SJCRH30 (cell line): Measurements from ENCODE around the gene ZNF778. TPM values are rescaled to one million over a fixed set of nuclear protein-coding genes. Genes with fewer than 3 reads are reported as not detected.
A peak's percentile ranks its signal among the peaks of the same experiment; 100 is the strongest.

ENCODE experiments used
- DNase-seq, 2 experiments: peaks; one replicate each; pipeline ENCODE4 v3.0.0-alpha.2; 2015 to 2020
- H3K27ac ChIP-seq: fragments of 250-450 bp; sonication (Bioruptor Pico); 2 replicates; pipeline ENCODE4 v1.5.1; 2020; ENCODE audit warnings: mild to moderate bottlenecking, moderate library complexity
- H3K27me3 ChIP-seq: fragments of 250-450 bp; sonication (Bioruptor Pico); 2 replicates; pipeline ENCODE4 v1.5.1; 2020; ENCODE audit warnings: mild to moderate bottlenecking, moderate library complexity
- H3K36me3 ChIP-seq: fragments of 250-450 bp; sonication (Bioruptor Pico); 2 replicates; pipeline ENCODE4 v1.5.1; 2020; ENCODE audit warnings: mild to moderate bottlenecking, moderate library complexity
- H3K4me1 ChIP-seq: fragments of 250-450 bp; sonication (Bioruptor Pico); 2 replicates; pipeline ENCODE4 v1.5.1; 2020; ENCODE audit warnings: mild to moderate bottlenecking, moderate library complexity
- H3K4me3 ChIP-seq: fragments of 250-450 bp; sonication (Bioruptor Pico); 2 replicates; pipeline ENCODE4 v1.5.1; 2020; ENCODE audit warnings: mild to moderate bottlenecking, moderate library complexity
- H3K9me3 ChIP-seq: fragments of 250-450 bp; sonication (Bioruptor Pico); replicated peaks from 2 replicates; pipeline ENCODE4 v1.5.1; 2020; ENCODE audit warnings: mild to moderate bottlenecking, moderate library complexity
- total RNA-seq: library from RNA; depleted of rRNA; stranded (reverse); fragments of >200 nt; shearing (Covaris generic); gene quantifications from 2 replicates; pipeline ENCODE4 v1.2.3, GENCODE V29; 2014; rRNA removed

The ZNF778 gene
- total RNA-seq: 24.1 and 33.5 TPM in 2 replicates

GRCh38 chr16:89217388-89218191 is at the start of gene ZNF778:
Gene ZNF778, plus strand, starts transcription at chr16:89217703. Its CDS starts 3,425 bp downstream, at chr16:89221128.
- peak; percentile 83 to 89 for DNase-seq
- H3K36me3 ChIP-seq: peaks cover 27% of the 10 kb centered on the region

GRCh38 chr16:89168381-89169189 is 48.9 kb upstream of the ZNF778 start:
- H3K27me3 ChIP-seq: no peaks in the 10 kb centered on the region; the same call in 1 of the 2 replicates
- H3K36me3 ChIP-seq: peaks cover 8% of the 10 kb centered on the region; the same call in 1 of the 2 replicates
- no peak overlapping the region for H3K27ac ChIP-seq
- H3K9me3 ChIP-seq: no peaks in the 10 kb centered on the region
- peaks cover 32% of the 10 kb centered on the region for H3K4me1 ChIP-seq
- H3K4me3 ChIP-seq: no peak overlapping the region
- peak; percentile 62 to 69 for DNase-seq

More at GRCh38 chr16:89217388-89218191, at the start of gene ZNF778:
- no peaks in the 10 kb centered on the region for H3K9me3 ChIP-seq
- H3K4me3 ChIP-seq: peak within 1 kb of the TSS; percentile 98
- H3K27me3 ChIP-seq: no peaks in the 10 kb centered on the region
- peaks cover 3% of the 10 kb centered on the region; the same call in 1 of the 2 replicates for H3K4me1 ChIP-seq
- peak within 1 kb of the TSS; percentile 75 for H3K27ac ChIP-seq

- Histone ChIP-seq H3K27me3 (no peaks in the 10 kb centered on the region; the same call in 1 of the 2 replicates), H3K4me1 (peaks cover 44% of the 10 kb centered on the region), H3K36me3 (peaks cover 20% of the 10 kb centered on the region), H3K9me3 (no peaks in the 10 kb centered on the region), H3K4me3 (no peak overlapping the region), H3K27ac (no peak overlapping the region)
- DNase-seq: no peak
Observed at GRCh38 chr16:89169778-89170177, 47.7 kb upstream of the ZNF778 start.

DNA sequence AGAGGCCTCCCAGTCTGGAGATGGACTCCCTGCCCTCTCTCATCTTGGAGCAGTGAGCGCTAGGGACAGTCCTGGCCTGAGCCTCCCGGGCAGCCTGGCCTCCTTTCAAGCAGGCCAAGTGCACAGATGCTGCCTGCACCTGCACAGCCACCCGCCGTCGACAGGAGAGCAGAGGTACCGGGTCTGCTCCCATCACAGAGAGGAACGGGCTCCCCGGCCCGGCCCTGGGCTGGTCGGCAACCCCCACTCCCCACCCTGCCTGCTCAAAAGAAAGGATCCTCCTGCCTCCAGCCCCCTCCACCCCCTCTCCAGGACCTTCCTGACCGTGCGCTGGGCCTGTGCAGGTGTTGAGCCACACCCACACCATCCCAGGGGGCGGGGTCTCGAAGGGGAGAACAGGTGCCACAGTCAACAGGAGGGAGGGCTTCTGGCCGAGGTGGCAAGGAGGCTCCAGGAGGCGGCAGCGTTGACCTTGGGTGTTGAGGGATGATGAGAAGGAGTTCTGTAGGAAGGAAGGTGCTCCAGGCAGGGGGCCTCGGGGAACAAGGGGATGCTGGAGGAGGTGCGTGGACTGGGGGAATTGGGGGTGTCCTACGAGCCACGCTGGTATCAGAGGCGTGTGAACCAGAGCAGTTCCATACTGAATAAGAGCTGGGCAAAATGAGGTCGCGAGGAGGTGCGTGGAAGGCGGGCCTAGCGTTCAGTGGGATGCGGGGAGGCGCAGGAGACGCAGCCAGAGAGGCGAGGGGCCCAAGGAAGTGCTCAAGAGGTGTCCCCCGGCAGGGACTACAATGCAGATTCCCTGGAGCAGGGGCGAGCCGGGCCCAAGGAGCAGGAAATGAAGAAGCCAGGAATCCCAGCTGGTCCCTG is 46.9 kb upstream of the ZNF778 start:
- Histone ChIP-seq H3K4me3 (peak overlapping the region; percentile 50), H3K9me3 (no peaks in the 10 kb centered on the region), H3K27ac (no peak overlapping the region), H3K4me1 (peaks cover 52% of the 10 kb centered on the region), H3K27me3 (no peaks in the 10 kb centered on the region; the same call in 1 of the 2 replicates), H3K36me3 (peaks cover 28% of the 10 kb centered on the region)
- peak; percentile 63 to 65 for DNase-seq

DNA sequence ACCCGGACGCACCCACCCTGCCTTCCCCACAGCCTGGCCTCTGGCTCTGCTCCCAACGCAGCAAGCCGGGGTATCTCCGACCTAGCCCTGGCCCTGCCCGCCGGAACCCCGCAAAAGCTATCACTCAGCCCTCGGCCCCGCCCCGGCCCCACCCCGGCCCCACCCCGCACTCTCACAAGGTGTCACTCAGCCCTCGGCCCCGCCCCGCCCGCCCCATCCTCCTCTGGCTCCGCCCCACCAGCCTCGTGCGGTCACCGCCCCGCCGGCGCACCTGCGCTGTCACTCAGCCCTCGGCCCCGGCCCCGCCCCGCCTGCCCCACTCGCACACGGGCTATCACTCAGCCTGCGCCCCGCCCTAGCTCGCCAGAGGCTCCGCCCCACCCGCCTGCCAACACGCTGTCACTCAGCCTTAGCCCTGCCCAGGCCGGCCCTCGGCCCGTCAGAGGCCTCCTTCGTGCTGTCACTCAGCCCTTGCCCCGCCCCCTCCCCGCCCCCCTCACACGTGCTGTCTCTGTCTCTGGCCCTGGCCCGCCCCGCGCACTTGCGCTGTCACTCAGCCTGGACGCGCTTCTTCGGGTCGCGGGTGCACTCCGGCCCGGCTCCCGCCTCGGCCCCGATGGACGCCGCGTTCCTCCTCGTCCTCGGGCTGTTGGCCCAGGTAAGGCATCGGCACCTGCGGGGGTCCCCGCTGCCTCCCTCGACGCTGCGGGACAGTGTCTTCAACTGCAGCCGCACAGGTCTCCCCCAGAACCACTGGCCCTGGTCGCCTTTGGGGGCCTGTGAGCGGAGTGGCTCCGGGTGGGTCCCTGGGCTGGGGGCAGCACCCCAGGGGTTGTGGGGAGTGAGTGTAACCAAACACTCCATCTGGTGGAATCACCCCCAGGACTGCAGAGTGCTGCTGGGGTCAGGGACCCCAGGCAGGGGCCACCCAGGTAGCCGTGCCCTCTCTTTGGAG is 46.0 kb upstream of the ZNF778 start, which contains the start of gene CDH15:
Gene CDH15, plus strand, starts transcription at position 533 of the 955 bp plus-strand sequence. Its CDS starts 84 bp downstream, at position 617.
- Histone ChIP-seq H3K9me3 (no peaks in the 10 kb centered on the region), H3K4me3 (peak within 1 kb of the TSS; percentile 98), H3K27me3 (no peaks in the 10 kb centered on the region; the same call in 1 of the 2 replicates), H3K36me3 (peaks cover 38% of the 10 kb centered on the region), H3K27ac (peak within 1 kb of the TSS; percentile 97), H3K4me1 (peaks cover 55% of the 10 kb centered on the region)
- DNase-seq: peak; percentile 100

GRCh38 chr16:89172171-89172527 is 45.4 kb upstream of the ZNF778 start:
- no peaks in the 10 kb centered on the region; the same call in 1 of the 2 replicates for H3K27me3 ChIP-seq
- peaks cover 43% of the 10 kb centered on the region for H3K36me3 ChIP-seq
- peaks cover 50% of the 10 kb centered on the region for H3K4me1 ChIP-seq
- H3K9me3 ChIP-seq: no peaks in the 10 kb centered on the region
- H3K27ac ChIP-seq: peak overlapping the region; percentile 97
- DNase-seq: peak in 1 of 2 experiments; percentile 49
- peak overlapping the region; percentile 98 for H3K4me3 ChIP-seq

- Histone ChIP-seq H3K9me3 (no peaks in the 10 kb centered on the region), H3K4me1 (peaks cover 48% of the 10 kb centered on the region), H3K36me3 (peaks cover 48% of the 10 kb centered on the region), H3K4me3 (peak overlapping the region; percentile 98), H3K27me3 (no peaks in the 10 kb centered on the region; the same call in 1 of the 2 replicates), H3K27ac (peak overlapping the region; percentile 97)
- peak; percentile 84 to 86 for DNase-seq
Observed at GRCh38 chr16:89172528-89173173, 44.9 kb upstream of the ZNF778 start.

DNA sequence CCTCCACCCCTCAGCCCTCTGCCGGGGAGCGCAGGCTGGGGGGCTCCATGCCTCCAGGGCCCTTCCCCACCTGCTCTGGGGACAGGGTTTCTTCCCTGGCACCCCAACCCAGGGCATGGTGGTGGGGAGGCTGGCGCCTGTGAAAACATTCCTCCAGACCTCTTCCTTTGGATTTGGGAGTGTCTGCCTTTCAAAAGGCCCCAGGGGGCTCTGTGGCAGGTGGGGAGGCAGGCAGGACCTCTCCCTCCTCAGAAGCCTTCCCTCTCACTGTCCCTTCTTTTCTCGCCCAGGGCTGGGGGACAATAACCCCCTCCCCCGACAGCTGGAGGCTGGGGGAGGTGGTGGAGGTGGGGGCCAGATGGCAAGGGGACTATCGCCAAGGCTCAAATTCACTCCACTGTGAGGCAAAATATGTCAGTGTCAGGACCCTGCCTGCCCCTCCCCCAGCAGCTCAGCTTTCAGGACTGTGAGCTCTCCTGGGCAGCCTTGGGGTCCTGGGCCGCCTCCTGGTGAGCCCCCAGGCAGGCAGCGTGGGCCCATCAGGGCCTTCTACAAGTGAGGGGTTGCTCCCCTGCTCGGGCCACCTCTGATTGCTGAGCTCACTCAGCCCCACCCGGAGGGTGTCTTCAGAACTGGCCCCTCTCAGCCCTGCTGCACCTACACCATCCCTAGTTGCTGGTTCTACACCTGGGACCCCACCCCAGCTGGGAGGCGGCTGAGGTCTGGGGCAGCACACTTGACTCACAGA is 44.2 kb upstream of the ZNF778 start:
- H3K36me3 ChIP-seq: peaks cover 55% of the 10 kb centered on the region
- DNase-seq: peak; percentile 72 to 75
- H3K27me3 ChIP-seq: no peaks in the 10 kb centered on the region; the same call in 1 of the 2 replicates
- peaks cover 47% of the 10 kb centered on the region for H3K4me1 ChIP-seq
- peak overlapping the region; percentile 98 for H3K4me3 ChIP-seq
- H3K27ac ChIP-seq: peak overlapping the region; percentile 97
- H3K9me3 ChIP-seq: no peaks in the 10 kb centered on the region

DNA sequence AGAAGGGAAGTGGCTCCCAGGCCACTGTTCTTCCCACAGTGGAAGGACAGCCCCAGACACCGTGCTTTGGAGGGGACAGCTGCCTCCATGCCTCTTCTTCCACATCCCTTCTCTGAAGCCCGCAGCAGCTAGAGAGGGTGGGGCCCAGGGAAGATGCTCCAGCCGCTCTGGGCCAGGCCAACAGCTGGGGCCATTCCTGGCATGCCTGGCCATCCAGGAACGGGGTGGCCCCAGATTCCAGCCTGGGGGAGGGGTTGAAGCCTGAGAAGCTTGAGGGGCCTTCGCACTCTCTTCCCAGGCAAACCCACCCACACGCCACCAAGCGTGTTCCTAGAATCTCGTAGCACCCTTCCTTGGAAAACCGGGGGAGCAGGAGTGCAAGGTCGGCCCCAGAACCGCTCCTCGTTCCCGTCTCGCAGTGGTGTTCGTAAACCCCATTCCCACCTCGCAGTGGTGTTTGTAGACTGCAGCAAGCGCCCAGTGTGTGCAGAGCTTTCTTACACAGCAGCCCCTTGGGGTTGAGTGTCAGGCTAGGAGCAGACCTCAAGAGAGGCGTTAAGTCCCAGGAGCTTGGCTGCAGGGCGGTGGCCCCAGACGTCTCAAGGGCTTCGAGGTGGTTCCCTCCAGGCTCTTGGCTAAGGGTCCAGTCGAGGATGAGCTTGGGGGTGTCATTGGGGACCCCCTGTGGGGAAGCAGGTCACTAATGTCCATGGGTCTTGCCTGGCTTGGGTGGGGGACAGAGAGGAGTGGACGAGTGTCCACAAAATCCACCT is 43.3 kb upstream of the ZNF778 start:
- H3K36me3 ChIP-seq: peaks cover 62% of the 10 kb centered on the region
- H3K27me3 ChIP-seq: no peaks in the 10 kb centered on the region
- DNase-seq: peak; percentile 80 to 85
- H3K27ac ChIP-seq: peak overlapping the region; percentile 97
- peaks cover 38% of the 10 kb centered on the region for H3K4me1 ChIP-seq
- H3K9me3 ChIP-seq: no peaks in the 10 kb centered on the region
- peak overlapping the region; percentile 98 for H3K4me3 ChIP-seq

DNA sequence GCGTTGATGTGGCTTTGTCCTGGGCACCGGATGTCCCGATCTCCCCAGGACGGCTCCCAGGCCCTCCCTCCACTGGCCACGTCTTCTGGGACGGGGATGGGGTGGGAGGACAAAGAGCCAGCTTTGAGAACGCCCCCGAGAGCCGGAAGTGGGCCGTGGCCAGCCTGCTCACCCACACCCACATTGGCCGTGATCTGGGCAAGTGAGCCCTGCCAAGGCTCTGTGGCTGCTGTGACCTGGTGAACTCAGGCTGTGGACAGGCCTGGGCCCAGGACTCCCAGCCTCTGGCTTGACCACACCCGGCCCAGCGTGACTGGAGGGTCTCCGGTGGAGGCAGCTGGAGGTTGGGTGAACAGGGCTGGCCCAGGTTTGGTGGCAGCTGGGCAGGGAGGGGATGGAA is 42.6 kb upstream of the ZNF778 start:
- H3K27me3 ChIP-seq: no peaks in the 10 kb centered on the region
- H3K4me1 ChIP-seq: peaks cover 35% of the 10 kb centered on the region
- peaks cover 69% of the 10 kb centered on the region for H3K36me3 ChIP-seq
- no peak overlapping the region for H3K4me3 ChIP-seq
- H3K27ac ChIP-seq: peak overlapping the region; percentile 97; the same call in 1 of the 2 replicates
- no peak for DNase-seq
- no peaks in the 10 kb centered on the region for H3K9me3 ChIP-seq

DNA sequence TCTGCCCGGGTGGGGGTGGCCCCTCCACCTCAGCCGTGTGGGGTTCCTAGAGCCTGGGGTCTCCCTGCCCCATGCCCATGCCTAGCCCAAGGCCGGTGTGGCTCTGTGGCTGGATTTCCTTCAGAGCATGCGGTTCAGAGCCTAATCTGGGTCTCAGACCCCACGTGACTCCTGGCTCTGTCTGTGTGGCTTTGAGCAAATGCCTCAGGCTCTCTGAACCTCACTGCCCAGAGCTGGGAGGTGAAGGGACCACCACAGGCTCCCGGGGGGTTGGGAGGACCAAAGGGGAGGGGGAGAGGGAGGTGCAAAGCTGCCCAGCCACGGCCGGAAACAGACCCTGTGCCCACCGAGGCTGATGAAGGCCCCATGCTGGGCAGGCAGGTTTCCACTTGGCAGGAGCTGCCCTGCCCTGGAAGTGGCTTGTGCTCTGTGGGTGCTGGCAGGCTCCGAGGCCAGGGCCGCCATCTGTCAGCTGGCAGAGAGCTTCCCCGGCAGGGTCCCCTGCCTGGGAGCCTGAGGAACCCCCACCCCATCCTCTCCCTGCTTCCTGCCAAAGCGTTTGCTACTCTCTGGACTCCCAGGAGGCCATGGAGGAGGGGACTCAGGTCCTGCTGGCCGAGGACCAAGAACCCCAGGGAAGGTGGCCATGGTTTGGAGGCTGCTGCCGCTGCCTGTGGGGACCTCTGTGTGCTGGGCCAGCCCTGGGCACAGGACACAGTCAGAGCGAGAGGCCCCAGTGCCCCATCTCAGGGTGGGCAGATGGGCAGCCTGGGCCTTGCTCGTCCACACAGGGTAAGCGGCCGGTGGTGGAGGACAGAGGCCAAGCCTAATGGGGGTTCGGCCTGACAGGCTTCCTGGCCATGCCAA is 42.0 kb upstream of the ZNF778 start:
- H3K4me3 ChIP-seq: no peak overlapping the region
- H3K27ac ChIP-seq: no peak overlapping the region

More for the DNA sequence above, 42.0 kb upstream of the ZNF778 start:
- no peak for DNase-seq
- peaks cover 75% of the 10 kb centered on the region for H3K36me3 ChIP-seq
- no peaks in the 10 kb centered on the region for H3K27me3 ChIP-seq
- peaks cover 34% of the 10 kb centered on the region for H3K4me1 ChIP-seq
- no peaks in the 10 kb centered on the region for H3K9me3 ChIP-seq
